ENCODE measurements around the gene TMEM255B. TPM values are rescaled to one million over a fixed set of nuclear protein-coding genes. Genes with fewer than 3 reads are reported as not detected.

TMEM255B gene
- total and polyA plus RNA-seq, 2 of the 4 experiments (the other 2 are of a cell fraction) = 0.36 to 0.94 TPM

- DNase-seq (peak; percentile 44), ATAC-seq (ENCODE audit: low read depth) (no peak; the same call in 1 of the 2 replicates)
- H3K9me1 ChIP-seq (ENCODE audit: insufficient read depth, low read length) = peaks cover 55% of the 10 kb centered on the region
- whole genome bisulfite sequencing, 2 experiments (ENCODE audit: extremely low coverage in 2 of 2, insufficient read length in 1 of 2) = 63% methylated on average over 8 of the region's 11 CpGs; no CpG with 5 or more reads in 1 of the 2 experiments
- H2AFZ ChIP-seq (replicated peaks; ENCODE audit: low read length, poor library complexity) = peak overlapping the region; percentile 37
- peak overlapping the region; percentile 22; the same call in 1 of the 2 replicates for H3K14ac ChIP-seq (replicated peaks; ENCODE audit: low read depth, low read length)
- peak overlapping the region; percentile 22 for H3K27ac ChIP-seq (ENCODE audit: insufficient read depth, low read length)
- H4K8ac ChIP-seq (ENCODE audit: low read depth in 2 of 2, low read length in 2 of 2) = peak overlapping the region in 1 of 2 experiments; percentile 20; a peak in 2 of 4 replicates
- H2BK5ac ChIP-seq (ENCODE audit: low read depth, low read length, poor library complexity, severe bottlenecking) = peak overlapping the region; percentile 50
- H2BK20ac ChIP-seq (ENCODE audit: low read depth, low read length) = no peak overlapping the region
- H3K4ac ChIP-seq (ENCODE audit: low read depth, low read length) = peak overlapping the region; percentile 49; the same call in 1 of the 2 replicates
- peaks cover 100% of the 10 kb centered on the region for H4K20me1 ChIP-seq (ENCODE audit: insufficient read depth, low read length)
- in situ Hi-C loops (cut with MboI; ENCODE audit: low sequenced_read_pairs) (no loop called here), dilution Hi-C loops (cut with HindIII; ENCODE audit: low sequenced_read_pairs, unreplicated experiment) (no loop called here), intact Hi-C loops (cut with micrococcal nuclease) (no loop called here)
- H4K5ac ChIP-seq (ENCODE audit: low read depth, low read length) = no peak overlapping the region
- H3K79me1 ChIP-seq (ENCODE audit: low read depth in 1 of 2, low read length in 2 of 2) = peaks cover 14 to 95% of the 10 kb centered on the region in 2 experiments
- no peak for TF ChIP-seq MAFK (IDR thresholded peaks at IDR 0.05; ENCODE audit: low read depth, low read length)
- no peak for TF ChIP-seq RCOR1 (IDR thresholded peaks at IDR 0.05; ENCODE audit: insufficient replicate concordance, low read length)
- no peak for TF ChIP-seq FOS (IDR thresholded peaks at IDR 0.05; ENCODE audit: low read depth, low read length)
- no peak for TF ChIP-seq RFX5 (IDR thresholded peaks at IDR 0.05; ENCODE audit: low read depth, low read length)
- TF ChIP-seq BHLHE40 (IDR thresholded peaks at IDR 0.05; ENCODE audit: low read depth, low read length) = no peak
- no peak for TF ChIP-seq CTCF (conservative IDR thresholded peaks at IDR 0.05; ENCODE audit: low read depth, low read length)
- TF ChIP-seq POLR2A (IDR thresholded peaks at IDR 0.05; ENCODE audit: low read depth, low read length) = no peak; the same call in 1 of the 2 replicates
- no peak for TF ChIP-seq CHD1 (IDR thresholded peaks at IDR 0.05; ENCODE audit: low read depth, low read length)
- no peak for TF ChIP-seq USF2 (IDR thresholded peaks at IDR 0.05; ENCODE audit: low read depth, low read length)
- no peak for TF ChIP-seq ELK1 (IDR thresholded peaks at IDR 0.05; ENCODE audit: borderline replicate concordance, low read depth, low read length)
- no peak for TF ChIP-seq SMC3 (IDR thresholded peaks at IDR 0.05; ENCODE audit: low read depth, low read length)
- H3K4me2 ChIP-seq (ENCODE audit: low read depth, low read length) = peak overlapping the region; percentile 23
- H3K27me3 ChIP-seq (ENCODE audit: control insufficient read depth, insufficient read depth, low read length) = no peaks in the 10 kb centered on the region
- no peak overlapping the region for H3K56ac ChIP-seq (ENCODE audit: extremely low read depth, insufficient read depth, low read length)
- peaks cover 23% of the 10 kb centered on the region for H3K36me3 ChIP-seq (ENCODE audit: control insufficient read depth, insufficient read depth, low read length)
- no TSS peak for BruUV-seq (replicated peaks)
- H3K4me3 ChIP-seq (ENCODE audit: insufficient read depth, low read depth, low read length) = no peak overlapping the region
- no peaks in the 10 kb centered on the region for H3K9me3 ChIP-seq (ENCODE audit: control insufficient read depth, insufficient read depth, low read length)
- H2AK5ac ChIP-seq (ENCODE audit: low read depth, low read length) = peak overlapping the region; percentile 77; the same call in 1 of the 2 replicates
- peak overlapping the region; percentile 4; the same call in 1 of the 2 replicates for H3K9ac ChIP-seq (ENCODE audit: low read depth, low read length)
- H3K23ac ChIP-seq (ENCODE audit: low read depth, low read length) = peak overlapping the region; percentile 54
- H3K18ac ChIP-seq (ENCODE audit: low read depth, low read length) = peak overlapping the region; percentile 13; the same call in 1 of the 2 replicates
- ChIA-PET CTCF (interaction anchor here (0.6 kb wide), 1 partner anchor 76 kb away, joined by 4 read pairs; no protein-coding TSS in a partner anchor), POLR2A (ENCODE audit: unreplicated experiment) (no interaction called here)
- peaks cover 56% of the 10 kb centered on the region for H3K4me1 ChIP-seq (ENCODE audit: control insufficient read depth, insufficient read depth, low read length)
- H2AK9ac ChIP-seq (replicated peaks; ENCODE audit: low read depth, low read length, poor library complexity) = no peak overlapping the region
- no peak overlapping the region for H4K91ac ChIP-seq (ENCODE audit: insufficient read depth, low read depth, low read length)
- no peak overlapping the region for H2BK15ac ChIP-seq (ENCODE audit: low read depth, low read length)
- H2BK120ac ChIP-seq (ENCODE audit: low read depth, low read length) = 0 out of 2 replicates have a peak overlapping the region, but pooled peaks have one; percentile 44
Measured at GRCh38 chr13:113853518-113854237, 94.7 kb downstream of the TMEM255B start.

Measured in IMR-90 (cell line).